H1 (cell line): ENCODE results near the gene ALG14. TPM values are rescaled to one million over a fixed set of nuclear protein-coding genes. Genes with fewer than 3 reads are reported as not detected.

Source experiments
- CTCF ChIA-PET: fragments of 300-600 bp; sonication (Branson Sonifier 250); formaldehyde crosslinking; loops from one replicate; lab custom pipeline; 2021; ENCODE audit not compliant: partially characterized antibody; lab: Charles Lee
- POLR2A ChIA-PET: fragments of 300-600 bp; sonication (Branson Sonifier 250); formaldehyde crosslinking; loops from one replicate; lab custom pipeline; 2021; ENCODE audit warnings: inconsistent platforms; ENCODE audit not compliant: partially characterized antibody; lab: Charles Lee
- DNase-seq, 2 experiments: peaks; one replicate each; pipeline versions ENCODE4 v3.0.0 to v3.0.0-alpha.2; 2010 to 2022; ENCODE audit warnings: low spot score in 2 of 2, low read depth in 1 of 2, mixed read lengths in 1 of 2
- FAIRE-seq: peaks from 2 replicates; lab custom pipeline; 2011; peaks lifted over from hg19 to GRCh38; lab: Jason Lieb, UNC
- H2AFZ ChIP-seq: 2 replicates; pipeline ENCODE4 v1.8.1; 2012; ENCODE audit warnings: low read length, inconsistent platforms
- H2AK5ac ChIP-seq: 2 replicates; pipeline ENCODE4 v1.6.1; 2013; ENCODE audit warnings: low read depth, low read length
- H2BK120ac ChIP-seq: replicated peaks from 2 replicates; pipeline ENCODE3; 2013; ENCODE audit warnings: low read depth, low read length, inconsistent platforms
- H2BK12ac ChIP-seq: 2 replicates; pipeline ENCODE4 v1.6.1; 2013; ENCODE audit warnings: low read depth, low read length
- H2BK15ac ChIP-seq: 2 replicates; pipeline ENCODE4 v1.6.1; 2013; ENCODE audit warnings: low read length
- H2BK20ac ChIP-seq: 2 replicates; pipeline ENCODE4 v1.6.1; 2013; ENCODE audit warnings: low read length
- H2BK5ac ChIP-seq: 2 replicates; pipeline ENCODE4 v1.6.1; 2013; ENCODE audit warnings: low read depth, low read length
- H3K14ac ChIP-seq: 2 replicates; pipeline ENCODE4 v1.6.1; 2013; ENCODE audit warnings: inconsistent platforms; ENCODE audit not compliant: insufficient read length
- H3K18ac ChIP-seq: 2 replicates; pipeline ENCODE4 v1.6.1; 2013; ENCODE audit warnings: low read length; ENCODE audit errors: extremely low read depth
- H3K23ac ChIP-seq: 2 replicates; pipeline ENCODE4 v1.6.1; 2013; ENCODE audit warnings: inconsistent platforms; ENCODE audit not compliant: insufficient read length
- H3K23me2 ChIP-seq: 2 replicates; pipeline ENCODE4 v1.6.1; 2013; ENCODE audit warnings: low read depth, low read length
- H3K27ac ChIP-seq: 2 replicates; pipeline ENCODE4 v1.6.1; 2011; ENCODE audit warnings: low read depth, low read length, inconsistent platforms
- H3K27me3 ChIP-seq, 4 experiments: replicated peaks in 1 of 4; 1 replicate in 1 of 4; 2 replicates in 3 of 4; pipeline versions ENCODE4 v1.6.1 to v1.8.1; 2011 to 2013; ENCODE audit warnings: low read length in 3 of 4, mild to moderate bottlenecking in 3 of 4, inconsistent platforms in 2 of 4, mixed read lengths in 2 of 4, moderate library complexity in 1 of 4; ENCODE audit not compliant: control insufficient read depth in 3 of 4, insufficient read depth in 3 of 4; ENCODE audit errors: extremely low read depth in 1 of 4
- H3K36me3 ChIP-seq, 4 experiments: 2 replicates each; pipeline versions ENCODE4 v1.6.1 to v1.8.1; 2011 to 2013; ENCODE audit warnings: mild to moderate bottlenecking in 4 of 4, low read length in 3 of 4, moderate library complexity in 2 of 4, control low read depth in 1 of 4, inconsistent platforms in 1 of 4; ENCODE audit not compliant: insufficient read depth in 4 of 4, control insufficient read depth in 2 of 4
- H3K4ac ChIP-seq: replicated peaks from 2 replicates; pipeline ENCODE3; 2013; ENCODE audit warnings: low read length, low read depth, mixed read lengths, inconsistent platforms; ENCODE audit not compliant: insufficient read length
- H3K4me1 ChIP-seq, 4 experiments: replicated peaks in 1 of 4; 1 replicate in 1 of 4; 2 replicates in 3 of 4; pipeline versions ENCODE4 v1.6.1 to v1.8.1; 2011 to 2013; ENCODE audit warnings: low read length in 3 of 4, inconsistent platforms in 2 of 4, mixed read lengths in 1 of 4; ENCODE audit not compliant: insufficient read depth in 4 of 4, control insufficient read depth in 3 of 4
- H3K4me2 ChIP-seq, 2 experiments: 2 replicates each; pipeline versions ENCODE4 v1.6.1 to v1.8.1; 2011 to 2013; ENCODE audit warnings: low read depth in 2 of 2, low read length in 2 of 2, control low read depth in 1 of 2, inconsistent platforms in 1 of 2, mild to moderate bottlenecking in 1 of 2; ENCODE audit not compliant: insufficient read depth in 1 of 2
- H3K4me3 ChIP-seq, 4 experiments: fragments of 200-600, 300-600 bp in 1 of 4; sonication (generic), shearing (Covaris generic), sonication (Bioruptor Twin) in 1 of 4; 2 replicates each; pipeline versions ENCODE4 v1.5.1 to v1.8.1; 2011 to 2016; ENCODE audit warnings: low read length in 4 of 4, low read depth in 3 of 4, control low read depth in 2 of 4, inconsistent platforms in 2 of 4, mild to moderate bottlenecking in 2 of 4, mixed read lengths in 1 of 4, moderate library complexity in 1 of 4; ENCODE audit not compliant: insufficient read depth in 2 of 4; ENCODE audit errors: extremely low read depth in 1 of 4
- H3K56ac ChIP-seq: replicated peaks from 2 replicates; pipeline ENCODE3; 2013; ENCODE audit warnings: low read depth, mild to moderate bottlenecking, mixed read lengths, low read length, inconsistent platforms; ENCODE audit not compliant: insufficient read length
- H3K79me1 ChIP-seq: 2 replicates; pipeline ENCODE4 v1.6.1; 2013; ENCODE audit warnings: low read depth, low read length, control low read depth
- H3K79me2 ChIP-seq, 2 experiments: 2 replicates each; pipeline versions ENCODE4 v1.6.1 to v1.8.1; 2012 to 2013; ENCODE audit warnings: low read length in 2 of 2, mild to moderate bottlenecking in 2 of 2, inconsistent platforms in 1 of 2; ENCODE audit not compliant: insufficient read depth in 2 of 2, control insufficient read depth in 1 of 2
- H3K9ac ChIP-seq, 4 experiments: replicated peaks in 1 of 4; 1 replicate in 1 of 4; 2 replicates in 3 of 4; pipeline versions ENCODE4 v1.6.1 to v1.8.1; 2011 to 2013; ENCODE audit warnings: low read depth in 3 of 4, low read length in 3 of 4, control low read depth in 2 of 4, mild to moderate bottlenecking in 2 of 4, moderate library complexity in 2 of 4, inconsistent platforms in 1 of 4; ENCODE audit errors: extremely low read depth in 1 of 4
- H3K9me3 ChIP-seq, 2 experiments: 2 replicates each; pipeline versions ENCODE4 v1.6.1 to v1.8.1; 2012 to 2013; ENCODE audit warnings: mild to moderate bottlenecking in 2 of 2, moderate library complexity in 2 of 2, control low read depth in 1 of 2, inconsistent platforms in 1 of 2, low read depth in 1 of 2, low read length in 1 of 2, mixed read lengths in 1 of 2; ENCODE audit not compliant: insufficient read depth in 2 of 2
- H4K20me1 ChIP-seq, 2 experiments: replicated peaks in 1 of 2; 2 replicates each; pipeline versions ENCODE3 to v1.8.1; 2011 to 2013; ENCODE audit warnings: inconsistent platforms in 2 of 2, low read length in 2 of 2, mild to moderate bottlenecking in 1 of 2; ENCODE audit not compliant: insufficient read depth in 2 of 2, control insufficient read depth in 1 of 2
- H4K5ac ChIP-seq: 2 replicates; pipeline ENCODE4 v1.6.1; 2013; ENCODE audit warnings: low read length, low read depth, mixed read lengths, inconsistent platforms; ENCODE audit not compliant: insufficient read length
- H4K8ac ChIP-seq: 2 replicates; pipeline ENCODE4 v1.8.0; 2013; ENCODE audit warnings: mild to moderate bottlenecking, moderate library complexity, low read length, inconsistent platforms; ENCODE audit not compliant: insufficient read depth; ENCODE audit errors: extremely low read depth
- H4K91ac ChIP-seq: replicated peaks from 2 replicates; pipeline ENCODE3; 2013; ENCODE audit warnings: low read length, mixed read lengths, inconsistent platforms; ENCODE audit not compliant: insufficient read length
- CHD1 ChIP-seq: IDR thresholded peaks from 2 replicates; pipeline ENCODE4 v1.6.1; 2012; ENCODE audit warnings: low read depth, low read length, improper control_type of control experiment
- CTCF ChIP-seq, 3 experiments: IDR thresholded peaks; 1 replicate in 2 of 3; 2 replicates in 1 of 3; pipeline versions ENCODE4 v1.5.1 to v1.6.1; 2011; ENCODE audit warnings: low read length in 3 of 3, mild to moderate bottlenecking in 3 of 3, inconsistent platforms in 2 of 3, low read depth in 1 of 3, moderate library complexity in 1 of 3; ENCODE audit not compliant: insufficient read depth in 1 of 3; ENCODE audit errors: control extremely low read depth in 1 of 3
- MAFK ChIP-seq: IDR thresholded peaks from 2 replicates; pipeline ENCODE4 v1.6.1; 2012; ENCODE audit warnings: low read depth, mild to moderate bottlenecking, improper control_type of control experiment, low read length
- PHF8 ChIP-seq: fragments of 200-600 bp; sonication (generic); conservative IDR thresholded peaks from 2 replicates; pipeline ENCODE4 v1.7.1; 2012; ENCODE audit warnings: low read depth, mild to moderate bottlenecking, inconsistent platforms, low read length, moderate library complexity
- POLR2A ChIP-seq, 2 experiments: IDR thresholded peaks; 1 replicate in 1 of 2; 2 replicates in 1 of 2; pipeline ENCODE4 v1.6.1; 2011; ENCODE audit warnings: low read depth in 2 of 2, low read length in 2 of 2, mild to moderate bottlenecking in 2 of 2; ENCODE audit errors: control extremely low read depth in 1 of 2
- POU5F1 ChIP-seq: IDR thresholded peaks from 2 replicates; pipeline ENCODE4 v1.6.1; 2011; ENCODE audit warnings: low read depth, mild to moderate bottlenecking, low read length, moderate library complexity
- RFX5 ChIP-seq: IDR thresholded peaks from 2 replicates; pipeline ENCODE4 v1.6.1; 2011; ENCODE audit warnings: low read depth, low read length, improper control_type of control experiment, borderline replicate concordance
- SIN3A ChIP-seq, 2 experiments: IDR thresholded peaks in 1 of 2; conservative IDR thresholded peaks in 1 of 2; 2 replicates each; pipeline ENCODE4 v1.6.1; 2011 to 2012; ENCODE audit warnings: low read length in 2 of 2, improper control_type of control experiment in 1 of 2, low read depth in 1 of 2, mild to moderate bottlenecking in 1 of 2
- WGBS, 2 experiments: shearing (Covaris generic) in 1 of 2; methylation state at CpG; one replicate each; pipeline versions ENCODE4 v1.1.6 to v1.1.7; 2013 to 2015; ENCODE audit warnings: low lambda C conversion rate in 2 of 2, mixed read lengths in 2 of 2, inconsistent platforms in 1 of 2, low coverage in 1 of 2, missing lambda C conversion rate in 1 of 2; ENCODE audit not compliant: insufficient replicate concordance in 2 of 2, insufficient coverage in 1 of 2, insufficient read length in 1 of 2; ENCODE audit errors: extremely low coverage in 1 of 2, missing lambda C conversion rate in 1 of 2; 5-methylcytosine and 5-hydroxymethylcytosine counted together
- polyA plus RNA-seq, 7 experiments: library from polyadenylated mRNA; depleted of rRNA in 3 of 7; stranded (reverse) in 5 of 7; unstranded in 2 of 7; fragments of >200 nt in 5 of 7; fragments of 200-250 nt in 2 of 7; gene quantifications; 1 replicate in 5 of 7; 2 replicates in 1 of 7; 4 replicates in 1 of 7; pipeline versions ENCODE4 v1.2.1 to v1.2.3, GENCODE V29; 2011 to 2013; ENCODE audit warnings: missing spikeins in 2 of 7, mixed read lengths in 2 of 7
- total RNA-seq: library from RNA; stranded (reverse); fragmentation: NEBNext Ultra II Directional; extraction: Animal tissue kit (Norgen Biotek cat#: 25700); gene quantifications from 2 replicates; pipeline ENCODE4 v1.2.1, GENCODE V29; 2021
- TF ChIP-seq, protein P1 (sequence below): IDR thresholded peaks from 2 replicates; pipeline ENCODE4 v1.6.1; 2012; ENCODE audit warnings: inconsistent platforms

Gene ALG14
- total and polyA plus RNA-seq, 2 of the 8 experiments (the other 6 are each of a cell fraction or from before 2014, with no cell fraction given), result 0.95 to 1.3 TPM

DNA sequence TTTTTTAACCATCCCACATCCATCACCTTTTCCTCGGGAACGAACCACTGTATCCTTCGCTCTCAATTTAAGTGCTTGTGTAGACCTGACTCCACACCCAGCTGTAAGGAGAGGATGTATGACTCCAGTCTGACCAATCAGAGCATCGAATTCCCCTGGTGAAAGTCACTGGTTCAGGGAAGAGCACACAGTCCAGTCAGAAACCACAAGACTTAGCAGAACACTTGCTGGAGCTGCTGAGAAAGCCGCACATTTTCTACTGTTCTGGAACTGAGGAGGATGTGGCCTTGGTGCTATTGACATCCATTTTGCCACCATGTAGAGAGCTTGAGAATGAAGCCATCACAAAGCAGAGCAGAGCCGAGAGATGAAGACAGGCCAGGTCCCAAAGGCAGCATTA is 86.0 kb downstream of the ALG14 start:
- Histone ChIP-seq H3K9me3 (no peaks in the 10 kb centered on the region), H3K79me2 (no peaks in the 10 kb centered on the region), H3K23ac (no peak overlapping the region), H2BK5ac (no peak overlapping the region), H4K5ac (no peak overlapping the region), H3K4ac (no peak overlapping the region), H4K20me1 (peaks cover 0 to 3% of the 10 kb centered on the region in 2 experiments), H3K4me1 (no peaks in the 10 kb centered on the region), H2BK120ac (no peak overlapping the region), H2BK12ac (no peak overlapping the region), H3K23me2 (no peaks in the 10 kb centered on the region), H3K4me3 (no peak overlapping the region), H3K27ac (no peak overlapping the region), H2BK20ac (no peak overlapping the region), H4K8ac (no peak overlapping the region), H3K14ac (no peak overlapping the region), H3K4me2 (no peak overlapping the region), H3K9ac (no peak overlapping the region)
- FAIRE-seq (no peak), DNase-seq (no peak)
- 97% methylated on average over 6 of the region's 6 CpGs; no CpG with 5 or more reads in 1 of the 2 experiments for WGBS, 2 experiments
- CTCF ChIA-PET, result interaction anchor here (0.6 kb wide), 1 partner anchor 12 kb away, joined by 3 read pairs; no protein-coding TSS in a partner anchor
- TF ChIP-seq POU5F1 (no peak), CHD1 (no peak), RFX5 (no peak), POLR2A (IDR thresholded peaks at IDR 0.05; ENCODE audit: control extremely low read depth in 1 of 2, low read depth in 2 of 2, low read length in 2 of 2) (no peak), MAFK (no peak), SIN3A (conservative IDR thresholded peaks at IDR 0.05 in 1 of 2, IDR thresholded peaks at IDR 0.05 in 1 of 2; ENCODE audit: low read depth in 1 of 2, low read length in 2 of 2) (no peak), PHF8 (no peak), CTCF (IDR thresholded peaks at IDR 0.05; ENCODE audit: control extremely low read depth in 1 of 3, insufficient read depth in 1 of 3, low read depth in 1 of 3, low read length in 3 of 3) (no peak)
- TF ChIP-seq, protein P1, sequence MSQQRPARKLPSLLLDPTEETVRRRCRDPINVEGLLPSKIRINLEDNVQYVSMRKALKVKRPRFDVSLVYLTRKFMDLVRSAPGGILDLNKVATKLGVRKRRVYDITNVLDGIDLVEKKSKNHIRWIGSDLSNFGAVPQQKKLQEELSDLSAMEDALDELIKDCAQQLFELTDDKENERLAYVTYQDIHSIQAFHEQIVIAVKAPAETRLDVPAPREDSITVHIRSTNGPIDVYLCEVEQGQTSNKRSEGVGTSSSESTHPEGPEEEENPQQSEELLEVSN, result no peak
- TF ChIP-seq, all 59 proteins: peak for 0
- Histone ChIP-seq H3K27me3 (no peaks in the 10 kb centered on the region; a peak in 1 of 7 replicates), H2BK15ac (no peak overlapping the region), H2AK5ac (no peak overlapping the region), H4K91ac (no peak overlapping the region), H3K56ac (no peak overlapping the region), H3K18ac (no peak overlapping the region), H3K79me1 (no peaks in the 10 kb centered on the region), H2AFZ (no peak overlapping the region), H3K36me3 (no peaks in the 10 kb centered on the region)
- POLR2A ChIA-PET, result no interaction called here
